Upper lobe of right lung (tissue), 1 donor: ENCODE results near the gene GRIA2. TPM values are rescaled to one million over a fixed set of nuclear protein-coding genes. Genes with fewer than 3 reads are reported as not detected.
"Not testable (repeated sequence)": the region's sequence is repeated elsewhere in the genome, so short reads cannot be mapped to it uniquely, and the experiment has no call there.

ENCODE experiments used
- ATAC-seq: fragments of 200-7000 bp; cut with Tn5 transposase; one replicate; pipeline ENCODE4 v1.9.1; 2020; ENCODE audit warnings: mild to moderate bottlenecking, moderate library complexity
- DNase-seq: peaks from one replicate; pipeline ENCODE4 v3.0.0-alpha.2; 2020
- H3K27ac ChIP-seq: fragments of 200-600 bp; one replicate; pipeline ENCODE4 v1.8.0; 2022
- H3K27me3 ChIP-seq: fragments of 200-600 bp; one replicate; pipeline ENCODE4 v1.8.0; 2022; ENCODE audit warnings: mild to moderate bottlenecking
- H3K36me3 ChIP-seq: fragments of 200-600 bp; one replicate; pipeline ENCODE4 v1.8.0; 2022
- H3K4me1 ChIP-seq: fragments of 200-600 bp; one replicate; pipeline ENCODE4 v1.8.0; 2022
- H3K4me3 ChIP-seq: fragments of 200-600 bp; one replicate; pipeline ENCODE4 v1.8.0; 2022; ENCODE audit warnings: mild to moderate bottlenecking
- H3K9me3 ChIP-seq: fragments of 200-600 bp; one replicate; pipeline ENCODE4 v1.8.0; 2022
- intact Hi-C: fragments of 100-400 bp; cut with DNase I; formaldehyde crosslinking; loops from one replicate; pipeline ENCODE4 v1.11.0; 2022
- long read RNA-seq: library from polyadenylated mRNA; unstranded; transcript quantifications from one replicate; pipeline ENCODE4 v2.0.0, GENCODE V29; 2021
- total RNA-seq: library from RNA; stranded (reverse); fragmentation: NEBNext Ultra II Directional; extraction: Animal tissue kit (Norgen Biotek cat#: 25700); gene quantifications from one replicate; pipeline ENCODE4 v1.2.1, GENCODE V29; 2021
- TF ChIP-seq, protein P1 (sequence below): fragments of 200-600 bp; IDR thresholded peaks from one replicate; pipeline ENCODE4 v1.8.0; 2022; ENCODE audit warnings: antibody characterized with exemption
- donor health status: DM: no; HTN: yes; CAD: no; lungs with severe emphysema.

Gene GRIA2
- not detected for total RNA-seq
- long read RNA-seq: 0 reads

DNA sequence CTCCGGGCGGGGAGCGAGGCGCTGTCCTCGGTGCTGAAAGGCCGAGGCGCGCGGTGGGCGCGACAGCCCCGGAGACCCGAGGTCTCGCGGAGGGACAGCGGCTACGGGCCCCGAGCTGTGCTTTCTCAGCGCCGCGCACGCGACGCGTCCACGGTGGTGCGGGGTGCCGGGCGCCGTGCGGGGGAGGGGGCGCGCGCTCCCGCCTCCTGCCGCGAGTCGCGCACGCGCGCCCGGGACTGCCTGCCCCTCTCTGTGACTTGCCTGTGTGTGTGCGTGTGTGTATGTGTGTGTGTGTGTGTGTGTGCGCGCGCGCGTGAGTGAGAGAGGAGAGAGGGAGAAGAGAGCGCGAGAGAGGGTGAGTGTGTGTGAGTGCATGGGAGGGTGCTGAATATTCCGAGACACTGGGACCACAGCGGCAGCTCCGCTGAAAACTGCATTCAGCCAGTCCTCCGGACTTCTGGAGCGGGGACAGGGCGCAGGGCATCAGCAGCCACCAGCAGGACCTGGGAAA is at the start of gene GRIA2:
GRIA2 (plus strand) TSS at position 358 of the 511 bp plus-strand sequence. CDS start 315 bp downstream, outside the sequence.
- no peak within 1 kb of the TSS for H3K4me3 ChIP-seq
- no peak within 1 kb of the TSS for H3K27ac ChIP-seq

DNA sequence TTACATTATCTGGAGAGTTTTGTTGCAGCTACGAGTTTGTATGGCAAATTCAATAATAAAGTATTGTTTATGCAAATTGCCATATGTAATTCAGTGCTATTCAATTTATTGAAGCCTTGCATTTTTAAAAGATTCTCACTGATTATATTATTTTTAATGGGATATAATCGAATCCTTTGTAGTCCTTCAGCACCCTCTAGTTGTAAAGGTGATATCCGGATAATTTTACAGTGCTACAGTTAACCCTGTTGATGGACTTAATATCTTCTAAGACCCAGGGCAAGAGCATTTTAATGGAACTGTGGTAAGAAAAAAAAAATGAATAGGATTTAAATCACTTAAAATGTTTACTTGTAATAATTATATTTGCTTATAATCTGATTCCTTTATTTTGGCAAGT is 48.5 kb upstream of the GRIA2 start:
- Histone ChIP-seq H3K27ac (no peak overlapping the region), H3K4me3 (no peak overlapping the region), H3K27me3 (no peaks in the 10 kb centered on the region), H3K36me3 (no peaks in the 10 kb centered on the region), H3K4me1 (no peaks in the 10 kb centered on the region), H3K9me3 (no peaks in the 10 kb centered on the region)
- DNase-seq: no peak
- TF ChIP-seq, protein P1, sequence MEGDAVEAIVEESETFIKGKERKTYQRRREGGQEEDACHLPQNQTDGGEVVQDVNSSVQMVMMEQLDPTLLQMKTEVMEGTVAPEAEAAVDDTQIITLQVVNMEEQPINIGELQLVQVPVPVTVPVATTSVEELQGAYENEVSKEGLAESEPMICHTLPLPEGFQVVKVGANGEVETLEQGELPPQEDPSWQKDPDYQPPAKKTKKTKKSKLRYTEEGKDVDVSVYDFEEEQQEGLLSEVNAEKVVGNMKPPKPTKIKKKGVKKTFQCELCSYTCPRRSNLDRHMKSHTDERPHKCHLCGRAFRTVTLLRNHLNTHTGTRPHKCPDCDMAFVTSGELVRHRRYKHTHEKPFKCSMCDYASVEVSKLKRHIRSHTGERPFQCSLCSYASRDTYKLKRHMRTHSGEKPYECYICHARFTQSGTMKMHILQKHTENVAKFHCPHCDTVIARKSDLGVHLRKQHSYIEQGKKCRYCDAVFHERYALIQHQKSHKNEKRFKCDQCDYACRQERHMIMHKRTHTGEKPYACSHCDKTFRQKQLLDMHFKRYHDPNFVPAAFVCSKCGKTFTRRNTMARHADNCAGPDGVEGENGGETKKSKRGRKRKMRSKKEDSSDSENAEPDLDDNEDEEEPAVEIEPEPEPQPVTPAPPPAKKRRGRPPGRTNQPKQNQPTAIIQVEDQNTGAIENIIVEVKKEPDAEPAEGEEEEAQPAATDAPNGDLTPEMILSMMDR: no peak
- no peak for ATAC-seq
- intact Hi-C loops: no loop called here

More for the DNA sequence above, at the start of gene GRIA2:
- ATAC-seq: peak; percentile 90
- TF ChIP-seq, protein P1: no peak
- H3K36me3 ChIP-seq: no peaks in the 10 kb centered on the region
- H3K9me3 ChIP-seq: no peaks in the 10 kb centered on the region
- intact Hi-C loops: no loop called here
- peaks cover 3% of the 10 kb centered on the region for H3K4me1 ChIP-seq
- peak; percentile 72 for DNase-seq
- peaks cover 43% of the 10 kb centered on the region for H3K27me3 ChIP-seq

DNA sequence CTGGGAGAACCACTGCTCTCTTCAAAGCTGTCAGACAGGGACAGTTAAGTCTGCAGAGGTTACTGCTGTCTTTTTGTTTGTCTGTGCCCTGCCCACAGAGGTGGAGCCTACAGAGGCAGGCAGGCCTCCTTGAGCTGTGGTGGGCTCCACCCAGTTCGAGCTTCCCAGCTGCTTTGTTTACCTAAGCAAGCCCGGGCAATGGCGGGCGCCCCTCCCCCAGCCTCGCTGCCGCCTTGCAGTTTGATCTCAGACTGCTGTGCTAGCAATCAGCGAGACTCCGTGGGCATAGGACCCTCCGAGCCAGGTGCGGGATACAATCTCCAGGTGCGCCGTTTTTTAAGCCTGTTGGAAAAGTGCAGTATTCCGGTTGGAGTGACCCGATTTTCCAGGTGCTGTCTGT is 40.3 kb upstream of the GRIA2 start:
- DNase-seq, H3K4me1 ChIP-seq, H3K4me3 ChIP-seq, ATAC-seq, H3K36me3 ChIP-seq, H3K9me3 ChIP-seq, H3K27ac ChIP-seq, intact Hi-C loops, H3K27me3 ChIP-seq: not testable (repeated sequence)

DNA sequence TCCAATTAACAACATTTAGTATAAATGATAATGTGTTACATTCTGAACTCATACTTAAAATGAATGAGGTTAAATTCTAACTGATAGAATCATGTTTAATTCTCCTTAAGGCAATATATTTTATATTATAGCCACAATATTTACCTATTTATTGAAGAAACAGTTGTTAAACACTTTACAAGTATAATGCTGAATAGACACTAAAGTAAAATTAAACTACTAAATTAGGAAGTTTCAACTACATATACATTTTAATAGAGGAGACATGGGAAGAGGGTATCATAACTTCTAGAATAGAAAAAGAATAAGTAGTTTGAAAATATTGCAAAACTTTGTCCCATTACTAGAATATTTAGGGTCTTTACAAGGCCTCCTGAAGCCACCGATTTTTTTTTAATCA is 36.2 kb upstream of the GRIA2 start:
- DNase-seq (no peak), ATAC-seq (no peak)
- Histone ChIP-seq H3K4me3 (no peak overlapping the region), H3K27ac (no peak overlapping the region), H3K4me1 (no peaks in the 10 kb centered on the region), H3K36me3 (no peaks in the 10 kb centered on the region), H3K27me3 (no peaks in the 10 kb centered on the region), H3K9me3 (no peaks in the 10 kb centered on the region)
- TF ChIP-seq, protein P1: no peak
- intact Hi-C loops: no loop called here

DNA sequence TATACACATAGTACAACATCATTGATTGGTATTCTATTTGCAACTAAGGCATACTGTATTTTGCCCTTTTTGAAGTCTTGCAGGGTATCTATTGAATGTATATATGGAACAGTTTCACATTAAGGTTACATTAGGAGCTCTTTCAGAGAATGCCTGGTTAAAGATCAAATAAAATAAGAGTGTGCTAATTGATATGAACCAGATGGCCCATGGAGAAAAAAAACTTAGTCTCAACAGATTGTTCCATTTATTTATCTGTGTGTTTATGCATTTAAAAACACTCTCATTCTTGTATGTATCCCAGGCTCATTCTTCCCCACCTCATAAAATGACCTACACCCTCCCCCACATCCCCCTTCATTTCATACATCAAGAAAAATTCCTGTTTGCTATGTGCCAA is 35.2 kb upstream of the GRIA2 start:
- TF ChIP-seq, protein P1: no peak
- intact Hi-C loops: no loop called here
- Histone ChIP-seq H3K27me3 (no peaks in the 10 kb centered on the region), H3K4me1 (no peaks in the 10 kb centered on the region), H3K9me3 (no peaks in the 10 kb centered on the region), H3K27ac (no peak overlapping the region), H3K4me3 (no peak overlapping the region), H3K36me3 (no peaks in the 10 kb centered on the region)
- DNase-seq (no peak), ATAC-seq (no peak)

DNA sequence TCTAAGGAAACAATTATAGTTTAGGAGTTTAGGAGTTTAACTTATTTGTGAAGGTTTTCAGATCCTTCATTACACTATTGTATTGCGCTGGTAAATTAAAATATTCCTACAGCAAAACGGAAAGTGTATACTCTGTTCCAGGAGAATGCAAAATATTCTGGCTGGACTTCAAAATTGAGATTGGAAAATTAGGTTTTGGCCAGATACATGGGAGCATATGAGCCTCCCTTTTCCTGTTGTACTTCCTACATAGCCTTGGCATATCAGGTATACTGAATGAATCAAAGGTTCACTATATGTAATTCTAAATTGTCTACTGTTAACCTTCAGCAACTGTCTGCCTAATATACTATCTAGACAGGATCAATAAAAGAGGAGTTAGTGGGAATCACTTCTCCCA is 25.2 kb upstream of the GRIA2 start:
- Histone ChIP-seq H3K4me1 (no peaks in the 10 kb centered on the region), H3K4me3 (no peak overlapping the region), H3K36me3 (no peaks in the 10 kb centered on the region), H3K27ac (no peak overlapping the region), H3K9me3 (no peaks in the 10 kb centered on the region), H3K27me3 (no peaks in the 10 kb centered on the region)
- ATAC-seq (no peak), DNase-seq (no peak)
- TF ChIP-seq, protein P1: no peak
- intact Hi-C loops: no loop called here
